Heart left ventricle (tissue), 16 donors: ENCODE measurements around the gene TMTC3. TPM values are rescaled to one million over a fixed set of nuclear protein-coding genes. Genes with fewer than 3 reads are reported as not detected.

Source experiments
- ATAC-seq, 4 donors: fragments of 200-7000 bp; cut with Tn5 transposase; one replicate each; pipeline ENCODE4 v1.9.1; 2020 to 2022; ENCODE audit warnings: moderate library complexity in 4 of 4, mild to moderate bottlenecking in 3 of 4, moderate number of reproducible peaks in 1 of 4
- DNase-seq, 5 donors: peaks; one replicate each; pipeline ENCODE4 v3.0.0-alpha.2; 2020
- H3K27ac ChIP-seq, 12 donors: fragments of 200-600 bp; sonication (generic) in 4 of 12; one replicate each; pipeline versions ENCODE4 v1.5.0 to v1.8.0; 2016 to 2022; ENCODE audit warnings: mild to moderate bottlenecking in 2 of 12
- H3K27me3 ChIP-seq, 9 donors: fragments of 200-600 bp; sonication (generic) in 2 of 9; one replicate each; pipeline versions ENCODE4 v1.5.1 to v1.8.0; 2016 to 2022; ENCODE audit warnings: mild to moderate bottlenecking in 3 of 9
- H3K36me3 ChIP-seq, 9 donors: fragments of 200-600 bp; sonication (generic) in 2 of 9; one replicate each; pipeline versions ENCODE4 v1.5.0 to v1.8.0; 2018 to 2022; ENCODE audit warnings: mild to moderate bottlenecking in 2 of 9
- H3K4me1 ChIP-seq, 12 donors: fragments of 200-600 bp; sonication (generic) in 4 of 12; one replicate each; pipeline versions ENCODE4 v1.5.0 to v1.8.0; 2016 to 2022; ENCODE audit warnings: mild to moderate bottlenecking in 3 of 12
- H3K4me3 ChIP-seq, 12 donors: fragments of 200-600 bp; sonication (generic) in 4 of 12; one replicate each; pipeline versions ENCODE4 v1.5.0 to v1.8.0; 2017 to 2022; ENCODE audit warnings: mild to moderate bottlenecking in 9 of 12, moderate library complexity in 4 of 12
- H3K9me3 ChIP-seq, 12 donors: fragments of 200-600 bp; sonication (generic) in 4 of 12; one replicate each; pipeline versions ENCODE4 v1.5.0 to v1.8.0; 2016 to 2022; ENCODE audit warnings: mild to moderate bottlenecking in 1 of 12
- CTCF ChIP-seq, 12 donors: fragments of 200-600 bp; sonication (generic) in 4 of 12; IDR thresholded peaks; one replicate each; pipeline versions ENCODE4 v1.5.0 to v1.8.0; 2018 to 2022; ENCODE audit warnings: antibody characterized with exemption in 12 of 12, mild to moderate bottlenecking in 5 of 12
- POLR2A ChIP-seq, 2 donors: fragments of 450-650 bp; IDR thresholded peaks; one replicate each; pipeline ENCODE4 v1.6.1; 2017; ENCODE audit warnings: antibody characterized with exemption in 2 of 2, mild to moderate bottlenecking in 2 of 2, moderate library complexity in 2 of 2
- WGBS, 4 donors: extraction: QIAGEN DNeasy Blood & Tissue Kit in 2 of 4; methylation state at CpG; one replicate each; pipeline versions ENCODE4 v1.1.5 to v1.1.7; 2013 to 2018; 5-methylcytosine and 5-hydroxymethylcytosine counted together
- intact Hi-C, 10 donors: fragments of 100-400 bp; cut with DNase I; formaldehyde crosslinking; loops; one replicate each; pipeline versions ENCODE4 v1.11.1 to v1.14.2; 2022
- long read RNA-seq, 3 donors: library from polyadenylated mRNA; unstranded; transcript quantifications; one replicate each; pipeline ENCODE4 v2.0.0, GENCODE V29; 2020 to 2021
- polyA plus RNA-seq, 2 donors: library from polyadenylated mRNA; stranded (reverse); fragments of 200-250 nt; gene quantifications; one replicate each; pipeline ENCODE4 v1.2.3, GENCODE V29; 2013
- total RNA-seq, 9 donors: library from RNA; depleted of rRNA in 2 of 9; stranded (reverse); fragments of >200 nt in 2 of 9; fragmentation: NEBNext Ultra II Directional in 3 of 9; extraction: Animal tissue kit (Norgen Biotek cat#: 25700) in 3 of 9; gene quantifications; one replicate each; pipeline versions ENCODE4 v1.1.0 to v1.2.4, GENCODE V29; 2016 to 2023
- donor health status: ischemic (EF 13 %, LVEDD 7.1; RV severe dilation, severe dysfunction).
- donor health status: healthy with polysubstance abuse.
- donor health status: DM: no; HTN: yes; CAD: no.
- donor health status: DM: no; HTN: no; CAD: no.
- donor health status: ischemic (EF 25% LVEDD 6.9; RV normal size, moderate dysfunction).
- donor health status: ischemic (EF 25% LVEDD 5.7; RV mildly dilated, moderate dysfunction).
- donor health status: healthy.
- donor health status: DM: yes; HTN: yes; CAD: no.
- donor health status: ischemic (EF 35%, LVEDD 5.7; RV mildly dilated, moderate dysfunction).
- donor health status: nonischemic (EF 11% LVEDD 7.7; RV severe dilation, severe dysfunction).
- donor health status: DM: yes; HTN: yes; CAD: no.
- donor health status: PGD.
- donor health status: ischemic (EF 29% LVEDD 5.4; RV normal size, mild dysfunction).
- donor health status: nonischemic (EF 23%, LVEDD 6.1; RV moderate dilation, normal function).

Gene TMTC3
- 10 to 100 TPM in 4 of 9 donors, 1 to 10 TPM in 5; 7.5 to 13.8 (median 9.8) TPM for total RNA-seq
- 1 to 10 TPM; 1.2 to 5.7 TPM for polyA plus RNA-seq
- long read RNA-seq, donor 1, full-length matches to known transcripts: 1 of 1 reads
- long read RNA-seq, donor 1, partial matches to known transcripts: 0 of 1 reads
- long read RNA-seq, donor 1, other reads (novel, unspliced or antisense): 0 of 1 reads
- long read RNA-seq, donor 2, full-length matches to known transcripts: 7 of 11 reads
- long read RNA-seq, donor 2, partial matches to known transcripts: 2 of 11 reads
- long read RNA-seq, donor 2, other reads (novel, unspliced or antisense): 2 of 11 reads
- long read RNA-seq, donor 3, full-length matches to known transcripts: 2 of 9 reads
- long read RNA-seq, donor 3, partial matches to known transcripts: 3 of 9 reads
- long read RNA-seq, donor 3, other reads (novel, unspliced or antisense): 4 of 9 reads

- WGBS, 4 donors: 0% methylated on average over 32 to 49 of the region's 49 CpGs
- peak; percentile 99 for ATAC-seq
- DNase-seq: peak; percentile 94 to 96 (median 96)
- H3K36me3 ChIP-seq: peaks cover 0 to 29% (median 3%) of the 10 kb centered on the region in 9 donors
- intact Hi-C loops: loop anchor here in 3 of 10 donors (10.0 kb wide), 2 partner anchors 433 to 853 kb away; no protein-coding TSS in a partner anchor
- no peaks in the 10 kb centered on the region for H3K9me3 ChIP-seq
- H3K4me3 ChIP-seq: peak within 1 kb of the TSS; percentile 67 to 92 (median 76)
- peak within 1 kb of the TSS in 11 of 12 donors; percentile 59 to 86 (median 77) for H3K27ac ChIP-seq
- peaks cover 0 to 34% (median 13%) of the 10 kb centered on the region in 12 donors for H3K4me1 ChIP-seq
- TF ChIP-seq CTCF (IDR thresholded peaks at IDR 0.05) (no peak), POLR2A (IDR thresholded peaks at IDR 0.05) (peak in 1 of 2 donors; percentile 67)
- H3K27me3 ChIP-seq: no peaks in the 10 kb centered on the region
Measured at GRCh38 chr12:88141774-88142609, at the start of gene TMTC3, which contains the start of gene CEP290. TMTC3 (plus strand) TSS chr12:88142307; CDS start chr12:88148316, 6,009 bp downstream. CEP290 (minus strand) TSS chr12:88142088; CDS start chr12:88141307, 781 bp downstream.

- ATAC-seq: no peak
- Histone ChIP-seq H3K27me3 (no peaks in the 10 kb centered on the region), H3K36me3 (peaks cover 0 to 78% (median 34%) of the 10 kb centered on the region in 9 donors), H3K4me3 (no peak overlapping the region), H3K4me1 (no peaks in the 10 kb centered on the region), H3K27ac (no peak overlapping the region), H3K9me3 (no peaks in the 10 kb centered on the region)
- no peak for DNase-seq
- TF ChIP-seq CTCF (IDR thresholded peaks at IDR 0.05) (no peak), POLR2A (IDR thresholded peaks at IDR 0.05) (no peak)
- intact Hi-C loops: no loop called here
Measured at GRCh38 chr12:88092771-88093170, 49.3 kb upstream of the TMTC3 start.

DNA sequence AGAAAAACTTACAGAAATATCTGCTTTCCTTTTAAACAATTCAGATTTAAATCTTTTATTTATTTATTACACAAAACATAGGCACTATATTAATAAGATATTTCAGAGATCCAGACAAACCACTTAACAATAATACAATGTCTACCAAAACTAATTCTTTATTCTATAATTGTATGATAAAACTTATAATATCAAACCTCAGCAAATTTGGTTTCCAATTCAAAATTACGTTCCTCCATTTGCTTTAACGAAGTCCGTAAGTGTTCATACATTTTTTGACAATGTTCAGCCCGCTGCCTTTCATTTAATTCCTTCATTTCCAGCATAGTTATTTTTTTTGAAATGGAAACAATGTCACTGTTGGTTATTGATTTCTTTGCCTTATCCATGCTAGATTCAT lies 48.5 kb upstream of the TMTC3 start:
- H3K27me3 ChIP-seq: no peaks in the 10 kb centered on the region
- WGBS, 4 donors: 97 to 98% (median 97%) methylated on average over 4 of the region's 4 CpGs
- ATAC-seq: no peak
- intact Hi-C loops: no loop called here
- H3K4me3 ChIP-seq: no peak overlapping the region
- H3K4me1 ChIP-seq: no peaks in the 10 kb centered on the region
- H3K36me3 ChIP-seq: peaks cover 0 to 78% (median 33%) of the 10 kb centered on the region in 9 donors
- no peak for DNase-seq
- TF ChIP-seq POLR2A (IDR thresholded peaks at IDR 0.05) (no peak), CTCF (IDR thresholded peaks at IDR 0.05) (no peak)
- H3K9me3 ChIP-seq: no peaks in the 10 kb centered on the region
- H3K27ac ChIP-seq: no peak overlapping the region

DNA sequence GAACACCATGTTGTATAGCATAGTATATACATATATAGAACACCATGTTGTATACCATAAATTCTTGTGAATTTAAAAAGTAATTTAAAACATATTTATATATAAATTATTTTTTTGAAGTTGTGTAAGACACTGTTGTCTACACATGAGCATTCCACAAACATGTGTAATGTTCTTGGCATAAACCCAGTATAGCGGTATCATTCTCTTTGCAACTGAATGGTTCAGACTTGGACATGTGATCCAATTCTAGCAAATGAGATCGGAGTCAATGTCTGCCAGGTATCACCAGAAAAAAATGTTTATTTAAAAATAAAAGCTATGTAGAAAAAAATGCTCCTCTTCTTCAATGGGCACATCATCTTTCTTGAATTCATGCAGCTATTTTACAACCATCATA lies 34.1 kb upstream of the TMTC3 start:
- peaks cover 0 to 88% (median 58%) of the 10 kb centered on the region in 9 donors for H3K36me3 ChIP-seq
- TF ChIP-seq POLR2A (IDR thresholded peaks at IDR 0.05) (no peak), CTCF (IDR thresholded peaks at IDR 0.05) (no peak)

More for the DNA sequence above, 34.1 kb upstream of the TMTC3 start:
- no peak overlapping the region for H3K4me3 ChIP-seq
- 94 to 98% (median 96%) methylated on average over 2 of the region's 2 CpGs for WGBS, 4 donors
- no peaks in the 10 kb centered on the region for H3K9me3 ChIP-seq
- H3K4me1 ChIP-seq: no peaks in the 10 kb centered on the region
- intact Hi-C loops: no loop called here
- H3K27ac ChIP-seq: no peak overlapping the region
- H3K27me3 ChIP-seq: no peaks in the 10 kb centered on the region
- DNase-seq (no peak), ATAC-seq (no peak)
